GM18502 (cell line): ENCODE measurements around the gene HAX1.
"Not testable (repeated sequence)": the region's sequence is repeated elsewhere in the genome, so short reads cannot be mapped to it uniquely, and the experiment has no call there.

Source experiments
- ATAC-seq: cut with Tn5 transposase; IDR thresholded peaks from one replicate; pipeline ENCODE4 v1.9.1; 2021; ENCODE audit warnings: mild to moderate bottlenecking; ENCODE audit not compliant: unreplicated experiment, poor library complexity

Gene HAX1

DNA sequence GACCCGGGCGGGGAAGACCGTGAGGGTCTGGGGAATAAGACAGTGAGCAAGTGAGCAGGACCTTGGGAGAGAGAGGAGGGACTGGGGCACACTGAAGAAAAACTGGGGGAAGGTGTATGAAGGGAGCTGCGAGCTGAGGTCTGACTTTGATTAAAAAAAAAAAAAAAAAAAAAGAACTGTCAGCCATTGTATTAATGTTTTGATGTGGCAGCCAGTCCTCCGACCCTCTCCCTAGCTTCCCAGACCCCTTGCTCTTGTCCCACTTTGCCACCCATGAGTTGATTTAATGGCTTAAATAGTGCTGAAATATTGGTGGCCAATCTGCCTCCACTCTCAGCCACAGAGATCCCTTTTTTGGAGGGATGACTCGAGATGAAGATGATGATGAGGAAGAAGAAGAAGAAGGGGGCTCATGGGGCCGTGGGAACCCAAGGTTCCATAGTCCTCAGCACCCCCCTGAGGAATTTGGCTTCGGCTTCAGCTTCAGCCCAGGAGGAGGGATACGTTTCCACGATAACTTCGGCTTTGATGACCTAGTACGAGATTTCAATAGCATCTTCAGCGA, 652 bp downstream of the HAX1 start:
- no peak for ATAC-seq

DNA sequence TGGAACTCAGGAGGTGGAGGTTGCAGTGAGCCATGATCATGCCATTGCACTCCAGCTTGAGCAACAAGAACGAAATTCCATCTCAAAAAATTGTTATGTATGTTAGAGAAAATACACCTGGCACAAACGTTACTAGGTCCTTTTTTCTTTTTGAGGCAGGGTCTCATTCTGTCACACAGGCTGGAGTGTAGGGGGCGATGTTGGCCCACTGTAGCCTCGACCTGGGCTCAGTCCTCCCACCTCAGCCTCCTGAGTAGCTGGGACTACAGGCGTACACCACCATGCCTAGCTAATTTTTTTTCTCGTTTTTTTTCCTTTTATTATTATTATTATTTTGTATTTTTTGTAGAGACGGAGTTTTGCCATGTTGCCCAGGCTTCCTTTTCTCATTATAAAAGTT, 4.4 kb downstream of the HAX1 start:
- no peak for ATAC-seq

DNA sequence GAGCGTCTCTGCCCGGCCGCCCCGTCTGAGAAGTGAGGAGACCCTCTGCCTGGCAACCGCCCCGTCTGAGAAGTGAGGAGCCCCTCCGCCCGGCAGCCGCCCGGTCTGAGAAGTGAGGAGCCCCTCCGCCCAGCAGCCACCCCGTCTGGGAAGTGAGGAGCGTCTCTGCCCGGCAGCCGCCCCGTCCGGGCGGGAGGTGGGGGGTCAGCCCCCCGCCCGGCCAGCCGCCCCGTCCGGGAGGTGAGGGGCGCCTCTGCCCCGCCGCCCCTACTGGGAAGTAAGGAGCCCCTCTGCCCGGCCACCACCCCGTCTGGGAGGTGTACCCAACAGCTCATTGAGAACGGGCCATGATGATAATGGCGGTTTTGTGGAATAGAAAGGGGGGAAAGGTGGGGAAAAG, 15.2 kb downstream of the HAX1 start:
- ATAC-seq, result not testable (repeated sequence)

DNA sequence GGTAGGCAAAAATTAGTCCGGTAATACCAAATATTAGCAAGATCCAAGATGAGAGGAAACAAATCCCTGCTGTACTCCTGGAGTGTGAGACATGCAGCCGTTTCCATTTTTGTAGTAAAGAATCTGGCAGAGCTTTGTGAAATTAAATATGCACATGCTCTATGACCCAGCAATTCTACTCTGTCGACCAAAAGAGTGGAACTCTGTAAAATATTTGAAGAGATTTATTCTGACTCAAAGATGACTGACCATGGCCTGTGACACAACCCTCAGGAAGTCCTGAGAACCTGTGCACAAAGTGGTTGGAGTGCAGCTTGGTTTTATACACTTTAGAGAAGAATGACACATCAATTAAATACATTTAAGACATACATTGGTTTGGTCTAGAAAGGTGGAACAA, 16.2 kb downstream of the HAX1 start:
- no peak for ATAC-seq

DNA sequence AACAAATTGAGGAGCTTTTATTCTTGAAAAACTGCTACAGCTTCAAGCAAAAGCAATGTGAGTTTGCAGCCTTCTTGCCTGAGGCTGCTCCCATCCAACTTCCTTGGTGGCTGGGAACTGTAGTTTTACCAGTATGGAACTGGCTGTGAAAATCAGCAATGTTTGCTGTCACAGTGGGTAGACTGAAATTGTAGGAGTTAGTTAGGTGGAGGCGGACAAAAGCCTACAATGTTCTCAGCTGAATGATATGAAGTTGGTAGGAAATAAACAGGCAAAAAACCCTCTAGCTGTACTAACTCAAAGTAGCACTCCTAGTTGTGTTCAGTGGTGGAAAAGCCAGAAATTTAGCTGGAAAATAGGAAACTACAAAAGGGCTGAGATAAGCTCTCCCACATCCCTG, 18.5 kb downstream of the HAX1 start:
- no peak for ATAC-seq

DNA sequence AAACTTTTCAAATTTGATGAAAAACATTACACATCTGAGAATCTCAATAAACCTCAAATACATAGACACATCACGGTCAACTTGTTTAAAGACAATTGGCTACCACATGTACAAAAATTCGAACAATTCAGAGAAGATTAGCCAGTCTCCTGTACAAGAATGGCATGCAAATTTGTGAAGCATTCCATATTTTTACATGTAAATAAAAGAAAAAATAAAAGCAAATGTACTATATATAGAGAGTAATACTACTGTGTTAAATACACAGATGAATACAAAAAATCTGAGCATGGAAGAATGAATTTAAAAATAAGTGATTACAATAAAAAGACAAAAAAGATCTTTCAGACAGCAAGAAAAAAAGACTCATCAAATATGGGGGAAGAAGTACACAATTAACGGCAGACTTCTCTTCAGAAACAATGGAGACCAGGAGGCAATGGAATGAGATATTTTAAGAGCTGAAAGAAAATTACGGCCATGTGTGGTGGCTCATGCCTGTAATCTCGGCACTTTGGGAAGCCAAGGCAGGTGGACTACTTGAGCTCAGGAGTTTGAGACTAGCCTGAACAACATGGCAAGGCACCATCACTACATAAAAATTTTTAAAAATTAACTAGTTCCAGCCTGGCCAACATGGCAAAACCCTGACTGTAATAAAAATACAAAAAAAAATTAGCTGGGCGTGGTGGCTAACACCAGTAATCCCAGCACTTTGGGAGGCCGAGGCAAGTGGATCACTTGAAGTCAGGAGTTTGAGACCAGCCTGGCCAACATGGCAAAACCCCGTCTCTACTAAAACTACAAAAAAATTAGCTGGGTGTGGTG, 23.2 kb downstream of the HAX1 start:
- ATAC-seq, result no peak

DNA sequence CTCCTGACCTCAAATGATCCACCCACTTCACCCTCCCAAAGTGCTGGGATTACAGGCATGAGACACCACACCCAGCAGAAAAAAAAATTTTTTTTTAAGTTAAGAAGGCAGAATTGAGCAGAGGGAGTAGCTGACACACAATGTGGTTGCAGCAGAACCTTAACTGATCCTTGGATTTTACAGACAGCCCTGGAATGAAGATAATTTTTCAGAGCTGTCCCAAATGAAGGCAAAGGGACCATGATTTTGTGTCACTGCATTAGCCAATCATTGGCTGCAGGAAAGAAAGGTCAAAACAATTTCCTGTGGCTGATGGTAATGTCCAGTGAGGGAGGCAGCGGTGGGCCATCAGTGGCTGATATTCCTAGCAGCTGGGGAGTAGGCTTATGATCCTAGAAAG, 29.2 kb downstream of the HAX1 start:
- no peak for ATAC-seq

DNA sequence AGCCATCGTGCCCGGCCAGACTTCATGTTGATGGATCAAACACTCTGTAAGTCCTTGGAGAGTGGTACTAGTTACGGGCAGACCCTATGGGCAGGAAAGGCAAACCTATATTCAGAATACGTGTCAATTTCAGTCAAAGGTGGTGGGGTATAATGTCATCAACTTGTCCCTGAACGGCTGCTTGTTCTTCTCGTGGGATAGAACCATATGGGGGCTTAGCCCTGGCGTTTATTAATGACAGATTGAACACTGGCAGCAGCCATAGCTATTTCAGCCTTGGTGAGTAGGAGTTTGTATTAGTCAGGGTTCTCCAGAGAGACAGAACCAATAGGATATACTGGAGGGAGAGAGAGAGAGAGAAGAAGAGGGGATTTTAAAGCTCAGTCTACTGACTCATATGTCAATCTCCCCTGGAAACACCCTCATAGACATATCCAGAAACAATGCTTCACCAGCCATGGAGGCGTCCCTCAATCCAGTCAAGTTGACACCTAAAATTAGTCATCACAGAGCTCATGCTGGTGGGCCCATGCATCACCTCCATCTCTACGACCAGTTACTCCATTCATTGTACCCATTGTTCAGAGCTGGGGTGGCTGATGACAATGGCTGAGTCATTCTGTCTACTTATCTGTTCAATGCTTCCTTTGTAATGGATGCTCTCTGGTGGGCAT, 32.4 kb downstream of the HAX1 start:
- ATAC-seq, result no peak

DNA sequence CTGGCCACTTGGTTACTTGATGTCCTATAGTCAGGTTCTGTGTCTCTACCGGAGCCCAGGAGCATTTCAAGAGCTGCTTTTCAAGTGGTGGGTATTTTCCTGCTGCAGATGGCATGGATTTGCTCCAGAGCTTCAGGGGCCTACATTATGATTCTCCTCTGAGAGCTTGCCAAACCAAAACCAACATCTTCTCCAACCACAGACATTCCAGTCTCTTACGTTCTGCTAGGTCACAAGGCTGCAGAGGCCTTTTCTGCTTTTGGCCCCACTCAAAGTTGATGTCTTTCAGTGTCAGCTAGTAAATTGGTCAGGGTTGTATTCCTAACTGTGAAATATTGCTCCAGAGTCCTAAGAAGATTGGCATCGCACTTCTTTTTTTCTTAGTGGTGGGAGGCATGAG, 33.7 kb downstream of the HAX1 start:
- no peak for ATAC-seq

DNA sequence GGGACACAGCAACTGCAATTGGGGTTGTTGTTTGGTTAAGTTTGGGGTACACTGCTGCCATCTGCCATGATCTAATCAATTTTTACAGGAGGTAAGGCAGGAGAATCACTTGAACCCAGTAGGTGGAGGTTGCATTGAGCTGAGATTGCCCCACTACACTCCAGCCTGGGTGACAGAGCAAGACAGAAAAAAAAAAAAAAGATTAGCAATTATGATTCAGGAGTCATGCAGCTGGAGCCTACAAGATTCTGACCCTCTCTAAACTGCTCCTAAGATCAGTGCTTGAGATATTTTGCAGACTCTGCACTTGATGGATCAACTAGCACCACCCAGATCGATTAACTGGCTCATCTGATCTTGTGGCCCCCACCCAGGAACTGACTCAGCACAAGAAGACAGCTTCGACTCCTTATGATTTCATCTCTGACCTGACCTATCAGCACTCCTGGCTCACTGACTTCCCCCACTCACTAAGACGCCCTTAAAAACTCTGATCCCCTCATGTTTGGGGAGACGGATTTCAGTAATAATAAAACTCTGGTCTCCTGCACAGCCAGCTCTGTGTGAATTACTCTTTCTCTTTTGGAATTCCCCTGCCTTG, 35.3 kb downstream of the HAX1 start:
- ATAC-seq, result not testable (repeated sequence)

DNA sequence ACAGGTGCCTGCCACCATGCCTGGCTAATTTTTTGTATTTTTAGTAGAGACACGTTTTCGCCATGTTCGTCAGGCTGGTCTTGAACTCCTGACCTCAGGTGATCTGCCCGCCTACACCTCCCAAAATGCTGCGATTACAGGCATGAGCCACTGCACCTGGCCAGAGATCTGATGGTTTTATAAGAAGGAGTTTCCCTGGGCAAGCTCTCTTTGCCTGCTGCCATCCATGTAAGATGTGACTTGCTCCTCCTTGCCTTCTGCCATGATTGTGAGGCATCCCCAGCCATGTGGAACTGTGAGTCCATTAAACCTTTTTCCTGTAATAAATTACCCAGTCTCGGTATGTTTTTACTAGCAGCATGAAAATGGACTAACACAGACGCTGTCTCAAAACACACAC, 36.7 kb downstream of the HAX1 start:
- ATAC-seq, result not testable (repeated sequence)

DNA sequence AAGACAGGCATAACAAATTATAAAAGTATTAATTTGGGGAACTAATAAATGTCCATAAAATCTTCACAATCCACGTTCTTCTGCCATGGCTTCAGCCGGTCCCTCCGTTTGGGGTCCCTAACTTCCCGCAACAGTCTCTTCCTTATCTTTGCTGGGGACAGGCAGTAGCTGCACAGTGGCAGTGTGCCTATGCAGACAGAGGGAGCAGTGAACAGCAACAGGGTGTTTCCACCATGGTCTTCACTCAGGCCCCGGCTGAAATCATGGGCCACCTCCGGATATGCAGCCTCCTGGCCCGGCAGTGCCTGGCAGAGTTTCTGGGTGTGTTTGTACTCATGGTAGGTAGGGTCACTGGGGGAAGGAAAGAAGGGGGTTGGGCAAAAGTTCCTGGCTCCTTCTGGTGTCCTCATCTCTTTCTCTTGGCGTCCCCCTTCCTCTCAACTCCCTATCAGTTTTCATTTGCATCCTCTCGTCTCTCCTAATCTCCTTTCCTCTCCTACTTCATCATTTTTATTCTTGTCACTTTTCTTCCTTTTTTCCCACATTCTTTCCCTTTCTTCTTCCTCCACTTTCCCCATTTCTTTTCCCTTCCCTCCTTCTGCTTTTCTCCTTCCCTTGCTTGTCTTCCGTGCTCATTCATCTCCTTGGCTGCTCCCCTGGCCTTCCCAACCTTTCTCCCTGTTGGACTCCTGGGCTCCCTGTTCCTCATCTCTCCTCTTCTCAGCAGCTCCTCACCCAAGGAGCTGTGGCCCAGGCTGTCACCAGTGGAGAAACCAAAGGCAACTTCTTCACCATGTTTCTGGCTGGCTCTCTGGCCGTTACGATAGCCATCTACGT, 40.0 kb downstream of the HAX1 start:
- ATAC-seq, result not testable (repeated sequence)

DNA sequence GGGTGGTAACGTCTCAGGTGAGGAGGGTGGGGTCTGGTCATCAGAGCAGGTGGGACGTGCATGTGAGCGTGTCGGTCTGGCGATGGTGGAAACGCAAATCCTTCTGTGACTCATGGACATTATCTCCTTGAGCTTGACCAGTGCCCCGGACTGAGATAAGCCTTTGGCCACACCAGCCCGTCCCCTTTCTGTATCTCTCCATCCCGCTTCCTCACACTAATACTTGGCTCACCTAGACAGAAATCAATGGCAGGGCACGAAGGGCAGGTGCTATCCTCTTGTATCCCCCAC, 40.6 kb downstream of the HAX1 start:
- no peak for ATAC-seq

DNA sequence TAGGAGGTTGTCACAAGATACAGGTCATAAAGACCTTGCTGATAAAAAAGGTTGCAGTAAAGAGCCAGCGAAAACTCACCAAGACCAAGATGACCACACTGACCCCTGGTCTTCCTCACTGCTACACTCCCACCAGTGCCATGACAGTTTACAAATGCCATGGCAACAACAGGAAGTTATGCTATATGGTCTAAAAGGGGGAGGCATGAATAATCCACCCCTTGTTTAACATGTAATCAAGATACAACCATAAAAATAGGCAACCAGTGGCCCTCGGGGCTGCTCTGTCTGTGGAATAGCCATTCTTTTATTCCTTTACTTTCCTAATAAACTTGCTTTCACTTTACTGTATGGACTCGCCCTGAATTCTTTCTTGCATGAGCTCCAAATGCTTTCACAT, 41.8 kb downstream of the HAX1 start:
- not testable (repeated sequence) for ATAC-seq

DNA sequence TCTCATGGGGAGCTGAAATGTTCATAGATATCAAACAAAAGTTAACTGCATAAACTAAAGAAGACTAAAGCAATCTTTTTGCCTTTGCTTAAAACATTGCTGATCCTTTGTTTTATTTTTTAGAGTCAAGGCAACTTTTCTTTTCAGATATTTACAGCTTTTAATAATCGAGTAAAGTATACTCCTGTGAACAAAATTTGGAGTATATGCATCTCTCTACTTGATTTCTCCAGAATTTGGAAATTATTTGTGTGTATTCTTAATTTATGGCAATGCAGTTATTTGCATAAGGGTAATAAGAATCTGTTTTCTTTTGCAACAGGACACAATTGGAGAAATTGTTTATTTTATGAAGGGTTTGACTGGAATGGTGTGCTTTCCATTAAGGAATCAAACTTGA, 44.3 kb downstream of the HAX1 start:
- no peak for ATAC-seq

DNA sequence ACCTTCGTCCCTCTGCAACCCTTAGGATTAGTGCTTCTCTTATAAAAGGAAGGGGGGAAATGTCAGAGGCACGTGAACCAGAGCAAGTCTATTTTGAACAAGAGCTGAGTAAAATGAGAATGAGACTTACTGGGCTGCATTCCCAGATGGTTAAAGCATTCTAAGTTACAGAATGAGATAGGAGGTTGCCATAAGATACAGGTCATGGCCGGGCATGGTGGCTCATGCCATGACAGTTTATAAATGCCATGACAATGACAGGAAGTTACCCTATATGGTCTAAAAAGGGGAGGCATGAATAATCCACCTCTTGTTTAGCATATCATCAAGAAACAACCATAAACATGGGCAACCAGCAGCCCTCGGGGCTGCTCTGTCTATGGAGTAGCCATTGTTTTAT, 46.0 kb downstream of the HAX1 start:
- no peak for ATAC-seq

DNA sequence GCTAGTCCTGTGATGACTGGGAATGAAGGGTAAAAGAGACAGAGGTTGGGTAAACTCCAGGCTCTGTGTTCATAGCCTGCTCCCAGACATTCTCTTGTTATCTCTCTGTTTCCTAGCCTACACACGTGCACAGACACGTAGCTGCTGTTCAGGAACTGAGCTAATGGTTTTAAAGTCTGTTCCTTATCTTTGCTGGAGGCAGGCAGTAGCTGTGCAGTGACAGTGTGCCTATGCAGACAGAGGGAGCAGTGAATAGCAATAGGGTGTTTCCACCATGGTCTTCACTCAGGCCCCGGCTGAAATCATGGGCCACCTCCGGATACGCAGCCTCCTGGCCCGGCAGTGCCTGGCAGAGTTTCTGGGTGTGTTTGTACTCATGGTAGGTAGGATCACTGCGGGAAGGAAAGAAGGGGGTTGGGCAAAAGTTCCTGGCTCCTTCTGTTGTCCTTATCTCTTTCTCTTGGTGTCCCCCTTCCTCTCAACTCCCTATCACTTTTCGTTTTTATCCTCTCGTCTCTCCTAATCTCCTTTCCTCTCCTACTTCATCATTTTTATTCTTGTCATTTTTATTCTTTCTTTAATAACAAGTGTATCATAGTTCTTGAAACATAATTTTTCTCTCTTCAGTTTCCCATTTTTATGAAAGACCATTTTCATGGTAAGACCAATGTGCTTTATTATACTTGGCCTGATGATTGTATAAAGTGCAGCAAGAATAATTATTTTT, 48.6 kb downstream of the HAX1 start, which contains the start of gene AQP10:
TSS of gene AQP10 (plus strand) at position 212 of the 727 bp plus-strand sequence. CDS start at position 275, 63 bp downstream.
- ATAC-seq, result no peak

DNA sequence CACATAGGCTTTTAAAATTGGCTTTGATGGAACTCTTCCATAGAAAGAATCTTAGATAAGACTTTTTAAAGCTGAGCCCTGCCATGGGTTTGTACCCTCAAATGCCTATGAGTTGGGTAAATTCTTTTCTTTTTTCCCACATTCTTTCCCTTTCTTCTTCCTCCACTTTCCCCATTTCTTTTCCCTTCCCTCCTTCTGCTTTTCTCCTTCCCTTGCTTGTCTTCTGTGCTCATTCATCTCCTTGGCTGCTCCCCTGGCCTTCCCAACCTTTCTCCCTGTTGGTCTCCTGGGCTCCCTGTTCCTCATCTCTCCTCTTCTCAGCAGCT, 49.1 kb downstream of the HAX1 start:
- not testable (repeated sequence) for ATAC-seq

DNA sequence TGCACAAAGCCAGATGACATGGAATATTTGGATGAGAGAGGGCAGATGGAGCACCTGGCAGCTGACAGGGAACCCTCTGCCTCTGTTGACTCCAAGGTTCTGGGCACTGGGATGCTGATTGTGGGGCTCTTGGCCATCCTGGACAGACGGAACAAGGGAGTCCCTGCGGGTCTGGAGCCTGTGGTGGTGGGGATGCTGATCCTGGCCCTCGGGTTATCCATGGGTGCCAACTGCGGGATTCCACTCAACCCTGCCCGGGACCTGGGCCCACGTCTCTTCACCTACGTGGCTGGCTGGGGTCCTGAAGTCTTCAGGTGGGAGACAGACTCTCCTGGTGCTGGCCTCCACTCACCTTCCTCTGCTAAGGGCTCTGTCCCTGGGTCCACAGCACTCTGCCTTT, 51.1 kb downstream of the HAX1 start:
- no peak for ATAC-seq

DNA sequence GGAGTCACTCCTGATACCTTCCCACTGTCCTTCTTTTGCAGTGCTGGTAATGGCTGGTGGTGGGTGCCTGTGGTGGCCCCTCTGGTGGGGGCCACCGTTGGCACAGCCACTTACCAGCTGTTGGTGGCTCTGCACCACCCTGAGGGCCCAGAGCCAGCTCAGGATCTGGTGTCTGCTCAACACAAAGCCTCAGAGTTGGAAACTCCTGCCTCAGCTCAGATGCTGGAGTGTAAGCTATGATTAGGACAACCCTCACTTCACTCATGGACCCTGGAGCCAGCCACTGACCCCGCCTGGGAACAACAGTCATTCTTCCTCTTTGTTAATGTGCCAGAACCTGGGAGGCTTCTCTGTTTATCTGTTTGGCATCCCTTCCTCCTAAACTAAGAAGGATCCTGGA, 51.8 kb downstream of the HAX1 start:
- ATAC-seq, result no peak
